PC-3 (cell line): ENCODE results near the gene MAD2L1BP. TPM values are rescaled to one million over a fixed set of nuclear protein-coding genes. Genes with fewer than 3 reads are reported as not detected.

Experiments used
- ATAC-seq: fragments of 200-7000 bp; cut with Tn5 transposase; 2 replicates; pipeline ENCODE4 v1.9.1; 2020; ENCODE audit warnings: mild to moderate bottlenecking, moderate library complexity
- BruUV-seq: library from RNA; stranded (reverse); fragments of 400-500 nt; replicated peaks from 2 replicates; lab custom pipeline; 2021; lab: Mats Ljungman, UMichigan
- CTCF ChIA-PET: fragments of 300-600 bp; sonication (Branson Sonifier 250); formaldehyde crosslinking; loops from one replicate; lab custom pipeline; 2022; ENCODE audit warnings: antibody characterized with exemption; lab: Charles Lee
- POLR2A ChIA-PET: fragments of 300-600 bp; sonication (Branson Sonifier 250); formaldehyde crosslinking; loops from one replicate; lab custom pipeline; 2022; ENCODE audit warnings: antibody characterized with exemption; ENCODE audit not compliant: unreplicated experiment; lab: Charles Lee
- DNase-seq: peaks from one replicate; pipeline ENCODE4 v3.0.0-alpha.2; 2015
- H2AFZ ChIP-seq: fragments of 300-600 bp; sonication (generic); 2 replicates; pipeline ENCODE4 v1.6.0; 2016; ENCODE audit warnings: antibody characterized with exemption, low read length
- H3F3A ChIP-seq: fragments of 300-600 bp; sonication (generic); one replicate; pipeline ENCODE4 v1.6.0; 2017; ENCODE audit warnings: antibody characterized with exemption, low read length, control low read depth, mild to moderate bottlenecking; ENCODE audit not compliant: unreplicated experiment
- H3K27ac ChIP-seq: fragments of 300-600 bp; sonication (generic); 2 replicates; pipeline ENCODE4 v1.5.1; 2016; ENCODE audit warnings: mild to moderate bottlenecking, low read length
- H3K27me3 ChIP-seq: fragments of 300-600 bp; sonication (generic); 2 replicates; pipeline ENCODE4 v1.6.1; 2016; ENCODE audit warnings: low read length, mixed read lengths
- H3K36me3 ChIP-seq: fragments of 300-600 bp; sonication (generic); 2 replicates; pipeline ENCODE4 v1.6.1; 2016; ENCODE audit warnings: low read depth, mixed run types, low read length, mixed read lengths
- H3K4me1 ChIP-seq: fragments of 300-600 bp; sonication (generic); 2 replicates; pipeline ENCODE4 v1.5.1; 2016; ENCODE audit warnings: low read length; ENCODE audit not compliant: insufficient read depth
- H3K4me2 ChIP-seq: fragments of 300-600 bp; sonication (generic); 2 replicates; pipeline ENCODE4 v1.6.0; 2016; ENCODE audit warnings: low read length
- H3K4me3 ChIP-seq: fragments of 300-600 bp; sonication (generic); 2 replicates; pipeline ENCODE4 v1.5.1; 2016; ENCODE audit warnings: mild to moderate bottlenecking, low read length, mixed read lengths
- H3K79me2 ChIP-seq: fragments of 300-600 bp; sonication (generic); 2 replicates; pipeline ENCODE4 v1.6.1; 2017; ENCODE audit warnings: low read length, mixed read lengths
- H3K9ac ChIP-seq: fragments of 300-600 bp; sonication (generic); 2 replicates; pipeline ENCODE4 v1.6.0; 2016; ENCODE audit warnings: mild to moderate bottlenecking, low read length
- H3K9me2 ChIP-seq: fragments of 300-600 bp; sonication (generic); replicated peaks from 2 replicates; pipeline ENCODE4 v1.6.1; 2016; ENCODE audit warnings: mixed run types, low read length, mixed read lengths
- H3K9me3 ChIP-seq: fragments of 300-600 bp; sonication (generic); 2 replicates; pipeline ENCODE4 v1.6.1; 2016; ENCODE audit warnings: low read length, mixed read lengths
- H4K20me1 ChIP-seq: fragments of 300-600 bp; sonication (generic); 2 replicates; pipeline ENCODE4 v1.6.1; 2016; ENCODE audit warnings: low read length, mixed read lengths
- EZH2 ChIP-seq: fragments of 300-600 bp; sonication (generic); IDR thresholded peaks from one replicate; pipeline ENCODE4 v1.6.1; 2017; ENCODE audit warnings: antibody characterized with exemption, mild to moderate bottlenecking, low read length; ENCODE audit not compliant: unreplicated experiment
- EZH2phosphoT487 ChIP-seq: fragments of 300-600 bp; sonication (generic); IDR thresholded peaks from 2 replicates; pipeline ENCODE4 v1.6.1; 2018; ENCODE audit warnings: mild to moderate bottlenecking, antibody characterized with exemption, low read length, borderline replicate concordance
- intact Hi-C: fragments of 100-400 bp; cut with micrococcal nuclease; formaldehyde crosslinking; loops from 2 replicates; pipeline ENCODE4 v1.9.0; 2023
- total RNA-seq: library from RNA; depleted of rRNA; stranded (reverse); fragments of >200 nt; gene quantifications from 2 replicates; pipeline ENCODE4 v1.2.3, GENCODE V29; 2014
- TF ChIP-seq, protein P1 (sequence below): fragments of 300-600 bp; sonication (generic); conservative IDR thresholded peaks from 2 replicates; pipeline ENCODE4 v1.5.1; 2017; ENCODE audit warnings: antibody characterized with exemption, low read depth, mild to moderate bottlenecking, low read length

The MAD2L1BP gene
- total RNA-seq, 1 experiment from 2014 or later, result 40.9 TPM

DNA sequence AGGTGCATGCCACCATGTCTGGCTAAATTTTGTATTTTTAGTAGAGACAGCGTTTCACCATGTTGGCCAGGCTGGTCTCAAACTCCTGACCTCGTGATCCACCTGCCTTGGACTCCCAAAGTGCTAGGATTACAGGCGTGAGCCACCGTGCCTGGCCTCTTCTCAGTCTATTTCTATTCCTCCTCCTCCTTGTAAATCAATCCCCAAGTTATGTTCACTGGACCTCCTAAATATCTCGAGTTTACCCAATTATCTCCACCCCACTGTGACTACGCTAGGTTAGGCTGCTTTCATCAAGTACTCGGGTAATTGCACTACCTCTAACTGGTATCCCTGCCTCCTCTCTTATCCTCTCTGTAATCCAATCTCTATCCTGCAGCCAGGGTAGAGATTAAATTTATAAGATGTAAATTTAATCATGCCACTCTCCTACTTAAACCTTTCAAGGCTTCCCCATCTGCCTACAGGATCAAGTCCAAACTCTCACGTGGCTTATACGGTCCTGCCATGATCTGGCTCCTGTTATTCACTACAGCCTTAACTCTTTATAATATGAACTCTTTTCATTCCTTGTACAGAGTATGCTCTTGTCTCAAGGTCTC, 837 bp upstream of the MAD2L1BP start:
- Histone ChIP-seq H3K9me2 (no peaks in the 10 kb centered on the region), H3K27me3 (no peaks in the 10 kb centered on the region), H3K36me3 (peaks cover 12% of the 10 kb centered on the region), H3K9me3 (no peaks in the 10 kb centered on the region), H3K4me2 (peak overlapping the region; percentile 95), H3K4me1 (peaks cover 33% of the 10 kb centered on the region), H2AFZ (peak overlapping the region; percentile 93), H4K20me1 (peaks cover 4% of the 10 kb centered on the region; the same call in 1 of the 2 replicates), H3K79me2 (peaks cover 45% of the 10 kb centered on the region), H3K4me3 (no peak overlapping the region), H3F3A (no peaks in the 10 kb centered on the region), H3K27ac (no peak overlapping the region), H3K9ac (peak overlapping the region; percentile 88; the same call in 1 of the 2 replicates)
- TF ChIP-seq, protein P1, sequence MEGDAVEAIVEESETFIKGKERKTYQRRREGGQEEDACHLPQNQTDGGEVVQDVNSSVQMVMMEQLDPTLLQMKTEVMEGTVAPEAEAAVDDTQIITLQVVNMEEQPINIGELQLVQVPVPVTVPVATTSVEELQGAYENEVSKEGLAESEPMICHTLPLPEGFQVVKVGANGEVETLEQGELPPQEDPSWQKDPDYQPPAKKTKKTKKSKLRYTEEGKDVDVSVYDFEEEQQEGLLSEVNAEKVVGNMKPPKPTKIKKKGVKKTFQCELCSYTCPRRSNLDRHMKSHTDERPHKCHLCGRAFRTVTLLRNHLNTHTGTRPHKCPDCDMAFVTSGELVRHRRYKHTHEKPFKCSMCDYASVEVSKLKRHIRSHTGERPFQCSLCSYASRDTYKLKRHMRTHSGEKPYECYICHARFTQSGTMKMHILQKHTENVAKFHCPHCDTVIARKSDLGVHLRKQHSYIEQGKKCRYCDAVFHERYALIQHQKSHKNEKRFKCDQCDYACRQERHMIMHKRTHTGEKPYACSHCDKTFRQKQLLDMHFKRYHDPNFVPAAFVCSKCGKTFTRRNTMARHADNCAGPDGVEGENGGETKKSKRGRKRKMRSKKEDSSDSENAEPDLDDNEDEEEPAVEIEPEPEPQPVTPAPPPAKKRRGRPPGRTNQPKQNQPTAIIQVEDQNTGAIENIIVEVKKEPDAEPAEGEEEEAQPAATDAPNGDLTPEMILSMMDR, result no peak
- TF ChIP-seq EZH2phosphoT487, result no peak
- no peak for TF ChIP-seq EZH2
- ChIA-PET CTCF (no interaction called here), POLR2A (interaction anchor here (0.6 kb wide), 1 partner anchor 159 kb away, joined by 5 read pairs; no protein-coding TSS in a partner anchor)
- intact Hi-C loops, result no loop called here
- ATAC-seq (no peak), DNase-seq (no peak)
- BruUV-seq, result no TSS peak

DNA sequence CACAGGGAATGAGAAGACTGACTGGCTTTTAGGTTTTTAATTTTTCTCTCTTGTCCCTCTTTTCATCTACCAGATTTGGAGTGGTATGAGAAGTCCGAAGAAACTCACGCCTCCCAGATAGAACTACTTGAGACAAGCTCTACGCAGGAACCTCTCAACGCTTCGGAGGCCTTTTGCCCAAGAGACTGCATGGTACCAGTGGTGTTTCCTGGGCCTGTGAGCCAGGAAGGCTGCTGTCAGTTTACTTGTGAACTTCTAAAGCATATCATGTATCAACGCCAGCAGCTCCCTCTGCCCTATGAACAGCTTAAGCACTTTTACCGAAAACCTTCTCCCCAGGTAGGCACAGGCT, 644 bp downstream of the MAD2L1BP start:
- peak overlapping the region; percentile 88 for H3K9ac ChIP-seq
- H2AFZ ChIP-seq, result peak overlapping the region; percentile 93
- no peaks in the 10 kb centered on the region for H3K9me3 ChIP-seq
- H3K27ac ChIP-seq, result peak overlapping the region; percentile 34; the same call in 1 of the 2 replicates
- TF ChIP-seq EZH2phosphoT487 (no peak), EZH2 (no peak)
- TF ChIP-seq, protein P1, result no peak
- H3K4me1 ChIP-seq, result peaks cover 23% of the 10 kb centered on the region
- peaks cover 4% of the 10 kb centered on the region; the same call in 1 of the 2 replicates for H4K20me1 ChIP-seq
- intact Hi-C loops, result no loop called here
- H3K4me2 ChIP-seq, result peak overlapping the region; percentile 95
- H3K36me3 ChIP-seq, result peaks cover 25% of the 10 kb centered on the region
- peak overlapping the region; percentile 82 for H3K4me3 ChIP-seq
- DNase-seq (peak; percentile 22), ATAC-seq (peak; percentile 48)
- H3K9me2 ChIP-seq, result no peaks in the 10 kb centered on the region
- no TSS peak for BruUV-seq
- H3K79me2 ChIP-seq, result peaks cover 60% of the 10 kb centered on the region
- POLR2A ChIA-PET, result interaction anchor here (0.6 to 0.7 kb wide), 2 partner anchors 67 to 587 kb away, joined by 4 to 5 read pairs; partner anchors contain the start of gene SLC29A1
- no peaks in the 10 kb centered on the region for H3F3A ChIP-seq
- H3K27me3 ChIP-seq, result no peaks in the 10 kb centered on the region
- CTCF ChIA-PET, result no interaction called here
